HG03280 (cell line): ENCODE data around the gene ATP1A3.

ENCODE experiments used
- ATAC-seq: cut with Tn5 transposase; IDR thresholded peaks from one replicate; pipeline ENCODE4 v1.9.1; 2021; ENCODE audit warnings: mild to moderate bottlenecking, moderate library complexity; ENCODE audit not compliant: unreplicated experiment

Gene ATP1A3

DNA sequence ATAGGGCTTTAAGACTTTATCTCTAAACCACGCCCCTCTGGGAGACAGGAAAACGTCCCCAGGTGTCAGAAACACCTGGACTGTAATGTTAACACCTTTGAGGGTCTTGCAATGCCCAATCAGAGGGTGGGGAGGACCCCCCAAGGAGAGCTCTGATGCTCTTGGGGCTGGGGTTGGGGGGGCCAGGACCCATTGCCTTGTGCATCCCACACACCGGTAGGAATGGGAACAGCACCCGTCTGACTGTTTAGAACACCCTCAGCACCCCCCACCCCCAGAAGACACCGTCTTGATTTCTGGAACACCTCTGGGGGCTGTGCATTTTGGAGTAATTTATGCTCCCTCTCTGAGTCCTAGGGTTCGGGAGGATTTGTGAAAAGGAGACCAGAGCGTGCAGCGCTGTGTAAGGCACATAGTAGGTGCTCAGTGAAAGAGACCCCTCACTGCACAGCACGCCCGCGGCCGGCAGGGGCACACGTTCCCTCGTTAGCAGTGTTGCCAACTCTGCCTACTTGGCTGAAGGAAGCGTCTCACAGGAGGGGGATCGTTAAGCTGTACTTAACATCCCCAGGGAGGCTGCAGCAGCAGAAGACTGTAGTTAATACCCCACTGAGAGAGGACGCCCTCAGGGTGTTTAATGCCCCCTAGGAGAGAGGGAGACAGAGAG, 63.0 kb downstream of the ATP1A3 start:
- ATAC-seq: no peak

DNA sequence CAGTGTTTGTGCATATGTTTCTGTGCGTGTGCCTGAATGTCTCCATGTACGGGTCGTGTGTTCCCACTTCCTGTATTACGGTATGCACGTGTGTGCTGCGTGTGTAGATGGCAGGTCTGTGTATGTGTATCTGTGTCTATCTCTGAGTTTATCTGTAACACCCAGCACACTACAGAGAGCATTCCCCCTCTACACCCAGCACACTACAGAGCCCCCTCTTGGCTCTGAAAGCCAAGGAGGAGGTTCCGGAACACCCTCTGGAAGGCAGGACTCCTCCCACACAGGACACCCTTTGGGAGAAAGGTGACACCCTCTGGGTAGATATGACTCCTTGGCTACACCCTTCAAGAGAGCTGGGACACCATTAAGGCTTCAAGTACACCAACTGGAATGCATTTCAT, 63.7 kb downstream of the ATP1A3 start:
- ATAC-seq: no peak

DNA sequence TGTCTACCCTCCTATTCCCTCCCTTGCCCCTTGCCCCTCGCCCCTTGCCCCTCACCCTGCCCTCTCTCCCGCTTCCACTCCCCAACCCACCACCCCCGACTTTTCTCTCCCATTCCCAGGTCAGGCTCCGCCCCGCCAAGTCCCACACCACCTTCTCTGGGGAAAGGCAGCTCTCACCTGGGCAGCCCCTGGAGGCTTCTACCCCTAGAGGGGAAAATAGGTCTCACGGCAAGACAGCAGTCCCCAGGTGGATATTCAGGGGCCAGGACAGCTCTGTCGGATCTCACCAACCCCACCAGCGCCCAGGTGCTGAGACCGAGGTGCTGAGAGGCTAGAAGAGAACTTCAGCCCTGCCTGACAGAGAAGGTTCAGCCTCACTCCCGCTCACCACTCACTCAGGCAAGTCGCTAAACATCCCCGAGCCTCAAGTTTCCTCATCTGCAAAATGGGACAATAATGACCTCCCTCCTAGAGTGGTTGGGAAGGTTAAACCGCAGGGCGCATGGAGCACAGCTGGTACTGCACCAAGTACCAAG, 64.4 kb downstream of the ATP1A3 start:
- ATAC-seq: no peak

DNA sequence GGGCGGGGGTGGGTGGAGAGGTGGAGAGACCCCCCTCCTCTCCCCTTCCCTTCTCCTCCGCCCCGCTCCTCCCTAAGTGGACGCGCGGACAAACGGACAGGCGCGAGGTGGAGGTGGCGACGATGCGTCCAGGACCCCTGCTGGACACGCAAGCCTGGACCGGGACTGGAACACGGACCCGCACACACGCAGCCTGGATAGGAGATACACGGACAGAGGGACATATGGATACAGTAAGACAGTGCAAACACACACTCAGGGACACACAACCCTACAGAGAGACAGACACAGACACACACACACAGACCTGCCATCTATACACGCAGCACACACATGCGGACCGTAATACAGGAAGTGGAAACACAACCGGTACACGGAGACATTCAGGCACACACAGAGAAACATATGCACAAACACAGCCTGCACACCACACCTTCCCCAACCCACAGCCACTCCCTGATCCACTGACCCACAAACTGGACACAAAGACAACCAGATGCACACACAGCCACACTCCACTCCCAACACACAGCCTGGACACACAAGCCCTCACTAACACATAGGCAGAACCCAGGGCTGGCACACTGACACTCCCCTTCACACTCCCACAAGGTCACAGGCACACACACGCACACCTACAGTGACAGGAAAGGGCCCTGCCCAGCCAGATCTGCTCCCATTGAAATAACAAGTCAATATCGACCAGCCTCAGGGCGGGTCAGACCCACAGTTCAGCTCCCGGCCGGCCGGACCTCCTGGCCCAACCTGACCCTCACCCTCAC, 65.1 kb downstream of the ATP1A3 start:
- ATAC-seq: no peak

DNA sequence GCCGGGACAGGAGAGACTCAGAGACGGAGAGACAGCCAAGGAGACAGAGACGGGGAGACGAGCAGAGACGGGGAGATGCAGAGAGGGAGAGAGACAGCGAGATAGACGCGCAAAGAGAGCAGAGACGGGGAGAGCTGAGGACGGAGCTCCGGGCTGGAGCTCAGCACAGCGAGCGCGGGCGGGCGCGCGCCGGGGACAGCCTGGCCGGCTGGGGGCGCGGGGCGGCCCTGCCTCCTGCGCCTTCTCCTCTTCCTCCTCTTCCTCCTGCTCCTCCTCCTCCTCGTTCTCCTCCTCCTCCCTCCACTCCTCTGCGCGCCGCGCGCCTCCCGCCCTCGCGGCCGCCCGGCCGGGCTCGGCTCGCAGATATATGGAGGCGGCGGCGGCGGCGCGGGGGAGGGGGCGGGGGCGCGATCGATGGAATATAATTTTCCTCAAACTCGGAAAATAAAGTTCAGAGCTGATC, 65.8 kb downstream of the ATP1A3 start, which contains the start of gene ERFL:
Gene ERFL (minus strand): TSS at position 229 of the 463 bp plus-strand sequence. CDS start 15,530 bp downstream, outside the sequence.
- ATAC-seq: no peak

DNA sequence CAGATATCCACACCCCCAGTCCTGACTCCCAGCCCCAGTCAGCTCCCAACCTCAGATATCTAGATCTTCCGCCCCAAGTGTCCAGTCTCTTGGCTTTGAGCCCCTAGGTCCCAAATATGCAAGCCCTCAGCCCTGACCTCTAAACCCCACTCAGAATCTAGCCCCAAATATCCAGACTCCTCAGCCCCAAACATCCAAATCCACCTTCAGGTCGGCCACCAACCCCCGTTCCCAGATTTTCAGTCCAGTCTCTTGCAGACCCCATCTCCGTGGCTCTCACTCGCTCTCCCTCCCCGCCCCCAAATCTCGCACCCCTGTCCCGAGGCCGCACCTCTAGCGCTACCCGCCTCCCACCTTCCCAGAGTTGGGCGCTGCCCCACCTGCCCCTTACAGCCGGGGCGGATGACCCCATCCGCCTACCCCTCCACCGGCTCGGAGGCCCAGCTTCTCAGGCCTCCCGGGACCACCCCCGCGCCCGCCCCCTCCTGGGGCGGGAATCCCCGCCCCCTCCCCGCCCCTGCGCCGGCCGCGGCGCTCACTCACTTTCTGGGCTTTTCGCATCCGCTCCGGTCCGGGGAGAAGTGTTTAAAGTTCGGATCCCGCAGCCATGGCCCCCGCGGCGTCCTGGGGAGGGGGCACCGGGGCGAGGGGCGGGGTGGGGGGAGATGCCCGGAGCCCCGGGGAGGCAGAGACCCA, 66.4 kb downstream of the ATP1A3 start:
- ATAC-seq: no peak

DNA sequence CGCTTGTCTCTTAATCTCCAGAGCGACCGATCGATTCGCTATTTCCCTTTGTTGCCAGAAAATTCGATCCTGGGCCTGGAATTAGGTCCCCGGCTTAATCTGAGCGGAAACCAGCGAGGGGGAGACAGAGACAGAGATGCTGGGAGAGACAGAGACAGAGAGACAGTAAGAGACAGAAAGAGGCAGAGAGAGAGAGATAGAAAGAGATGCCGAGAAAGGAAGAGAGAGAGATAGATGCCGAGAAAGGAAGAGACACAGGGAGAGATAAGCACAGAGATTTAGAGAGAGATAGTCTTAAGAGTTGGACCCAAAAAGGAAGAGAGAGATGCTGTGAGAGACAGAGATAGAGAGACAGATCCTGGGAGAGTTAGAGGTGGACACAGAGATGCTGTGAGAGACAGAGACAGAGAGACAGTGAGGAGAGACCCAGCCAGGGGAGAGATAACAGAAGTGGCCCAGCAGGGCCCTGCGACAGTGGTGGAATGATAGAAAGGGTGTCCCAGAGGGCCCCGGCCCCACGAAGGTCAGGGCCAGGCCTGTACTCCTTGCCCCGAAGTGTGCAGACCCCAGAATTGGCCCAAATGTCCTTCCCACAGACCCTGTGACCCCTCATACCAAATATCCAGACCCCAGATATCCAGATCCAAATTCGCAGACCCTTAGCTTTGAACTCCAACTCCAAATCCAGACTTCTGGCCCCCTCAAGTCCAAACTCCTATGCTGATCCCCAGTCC, 67.1 kb downstream of the ATP1A3 start:
- ATAC-seq: no peak

DNA sequence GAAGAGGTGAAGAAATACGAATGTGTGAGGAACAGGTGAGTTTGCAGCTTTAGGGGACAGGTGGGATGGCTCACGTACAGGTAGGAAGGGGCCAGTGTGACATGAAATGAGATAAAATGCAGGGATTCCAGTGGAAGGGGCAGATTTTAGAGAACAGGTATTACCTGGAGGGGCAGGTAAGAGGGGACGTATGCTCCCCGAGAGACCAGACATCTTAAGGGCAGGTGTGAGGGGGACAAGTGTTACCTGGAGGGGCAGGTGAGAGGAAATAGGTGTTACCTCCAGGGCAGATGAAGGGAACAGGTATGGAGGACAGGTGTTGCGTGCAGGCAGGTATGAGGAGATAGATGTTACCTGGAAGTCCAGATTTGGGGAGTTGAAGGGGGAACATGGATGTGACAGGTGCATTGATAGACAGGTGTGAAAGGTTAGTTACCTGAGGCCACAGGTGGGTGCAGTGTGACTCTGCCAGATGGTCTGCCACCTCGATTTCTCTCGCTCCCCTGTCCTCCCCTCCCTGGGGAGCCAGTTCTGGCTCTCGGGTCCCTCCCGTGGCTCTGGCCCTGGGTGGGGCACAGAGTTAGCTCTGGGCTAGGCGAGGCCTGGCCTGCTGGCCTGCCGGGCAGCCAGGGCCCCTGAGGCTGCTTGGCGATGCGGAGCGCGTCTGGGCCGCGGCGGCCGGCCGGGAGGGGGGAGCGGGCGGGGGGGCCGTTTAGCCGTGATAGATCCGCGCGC, 67.8 kb downstream of the ATP1A3 start:
- ATAC-seq: no peak

DNA sequence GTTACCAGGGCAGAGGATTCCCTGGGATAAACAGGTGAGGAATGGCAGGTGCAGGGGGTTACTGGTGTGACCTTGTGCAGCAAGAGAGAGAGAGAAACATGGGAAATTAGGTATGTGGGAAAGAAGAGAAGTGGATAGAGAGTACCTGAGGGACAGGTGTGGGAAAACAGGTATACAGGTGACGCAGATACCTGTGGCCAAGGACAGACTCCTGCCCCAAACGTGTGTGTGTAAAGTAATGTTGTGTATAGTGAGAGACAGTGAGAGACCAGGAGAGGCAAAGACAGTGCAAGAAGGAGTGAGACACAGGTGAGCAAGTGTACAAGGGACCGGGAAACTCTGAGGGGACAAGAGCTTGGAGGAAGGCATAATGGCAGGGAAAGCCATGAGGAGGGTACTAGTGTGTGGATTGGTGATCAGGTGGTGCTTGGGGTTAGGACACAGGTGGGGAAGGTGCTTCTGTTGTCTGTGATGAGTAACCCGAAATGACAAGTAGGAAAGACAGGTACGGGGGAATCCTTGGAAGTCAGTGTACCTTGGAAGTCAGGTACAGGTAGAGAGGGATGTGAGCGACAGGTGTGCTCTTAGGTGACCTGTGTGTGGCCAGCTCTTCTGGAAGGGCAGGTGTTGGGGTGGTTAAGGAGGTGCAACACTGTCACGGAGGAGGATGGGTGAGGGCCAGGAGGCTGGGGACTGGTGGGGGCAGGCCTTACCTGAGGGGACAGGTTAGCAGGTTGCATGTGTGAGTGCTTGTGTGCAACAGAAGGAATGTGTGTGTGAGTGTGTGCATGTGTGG, 68.6 kb downstream of the ATP1A3 start:
- no peak for ATAC-seq

DNA sequence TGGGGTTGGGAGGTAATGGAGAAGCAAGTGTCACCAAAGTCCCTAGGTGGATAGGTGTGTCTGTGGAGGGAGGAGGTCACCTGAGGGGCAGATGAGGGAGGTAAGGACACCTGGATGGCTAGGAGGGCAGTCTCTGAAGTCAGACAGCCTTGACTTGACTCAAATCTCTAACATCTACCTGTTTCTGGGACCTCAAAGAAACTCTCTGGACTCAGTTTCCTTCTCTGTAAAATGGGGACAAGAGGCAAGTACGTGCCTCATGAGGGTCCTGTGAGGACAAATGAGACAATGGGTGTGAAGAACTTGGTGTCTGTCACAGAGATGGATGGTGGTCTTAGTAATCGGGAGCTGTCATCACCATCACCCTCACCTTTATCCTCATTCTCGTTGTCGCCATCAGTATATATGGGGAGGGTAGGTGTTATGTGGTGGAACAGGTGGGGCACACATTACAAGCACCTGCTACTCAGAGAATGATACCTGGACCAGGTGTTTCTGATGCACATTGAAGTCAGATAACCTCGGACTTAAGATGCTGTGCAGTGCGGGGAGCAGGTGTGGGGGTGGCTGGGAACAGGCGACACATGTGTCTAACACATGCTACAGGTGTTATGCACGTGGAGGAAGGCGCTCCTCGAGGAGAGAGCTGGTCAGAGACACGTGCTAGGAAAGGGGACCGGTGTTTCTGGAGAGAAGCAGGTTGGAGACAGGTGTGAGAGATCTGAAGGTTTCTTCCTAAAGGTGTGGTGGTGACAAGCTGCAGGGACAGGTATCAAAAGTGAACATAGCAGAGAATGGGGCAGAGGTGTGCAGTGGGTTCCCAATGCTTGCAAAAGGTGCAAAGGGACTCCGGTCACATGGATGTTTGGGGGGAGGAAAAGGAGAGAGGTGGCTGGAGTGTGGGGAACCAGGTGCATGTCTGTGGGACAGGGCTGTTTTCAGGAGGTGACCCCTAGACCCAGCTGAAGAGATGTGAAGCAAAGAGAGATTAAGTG, 69.6 kb downstream of the ATP1A3 start:
- ATAC-seq: no peak

DNA sequence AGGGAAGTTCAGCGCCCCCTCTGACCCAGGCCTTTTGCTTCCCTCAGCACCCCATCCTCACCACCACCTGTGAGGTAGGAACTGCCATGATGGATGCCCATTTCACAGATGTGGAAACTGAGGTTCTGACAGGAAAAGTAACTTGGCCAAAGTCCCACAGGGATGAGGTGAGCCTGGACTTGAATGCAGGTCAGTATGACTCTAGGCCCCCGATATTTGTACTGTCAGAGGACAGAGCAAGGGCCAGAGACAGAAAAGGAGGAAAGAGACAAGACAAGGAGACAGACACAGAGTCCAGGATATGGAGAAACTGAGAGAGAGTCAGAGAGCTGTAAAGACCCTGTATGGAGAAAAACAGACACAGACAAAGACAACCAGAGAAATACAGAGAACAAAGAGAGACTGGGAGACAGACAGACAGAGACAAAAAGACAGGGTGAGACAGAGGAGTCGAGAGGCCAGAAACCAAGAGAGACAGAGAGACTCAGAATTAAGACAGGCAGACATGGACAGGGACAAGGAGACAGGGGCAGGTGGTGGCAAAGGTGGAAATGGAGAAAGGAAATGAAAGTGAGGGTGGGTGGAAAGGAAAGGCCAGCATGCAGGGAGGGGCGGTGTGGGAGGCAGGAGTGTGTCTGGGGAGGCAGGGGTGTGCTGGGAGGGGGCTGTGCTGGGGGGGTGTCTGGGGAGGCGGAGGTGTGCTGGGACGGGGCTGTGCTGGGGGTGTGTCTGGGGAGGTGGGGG, 70.8 kb downstream of the ATP1A3 start:
- no peak for ATAC-seq

DNA sequence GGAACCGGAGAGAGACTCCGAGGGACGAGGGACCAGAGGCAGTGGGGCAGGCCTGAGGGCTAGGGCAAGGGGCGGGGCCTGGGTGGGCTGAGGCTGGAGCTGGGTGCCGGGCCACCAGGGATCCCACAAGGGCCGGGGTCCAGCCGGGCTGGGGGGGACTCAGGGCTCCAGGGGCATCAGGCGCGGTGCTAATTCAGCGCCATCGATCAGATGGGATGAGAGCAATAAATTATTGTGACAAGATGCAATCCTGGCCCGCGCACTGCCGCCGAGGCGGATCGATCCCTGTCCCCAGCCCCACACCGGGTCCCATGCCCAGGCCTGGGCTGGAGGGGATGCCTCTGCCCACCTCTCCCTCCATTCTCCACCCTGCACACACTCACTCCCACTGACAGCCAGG, 71.4 kb downstream of the ATP1A3 start:
- no peak for ATAC-seq

DNA sequence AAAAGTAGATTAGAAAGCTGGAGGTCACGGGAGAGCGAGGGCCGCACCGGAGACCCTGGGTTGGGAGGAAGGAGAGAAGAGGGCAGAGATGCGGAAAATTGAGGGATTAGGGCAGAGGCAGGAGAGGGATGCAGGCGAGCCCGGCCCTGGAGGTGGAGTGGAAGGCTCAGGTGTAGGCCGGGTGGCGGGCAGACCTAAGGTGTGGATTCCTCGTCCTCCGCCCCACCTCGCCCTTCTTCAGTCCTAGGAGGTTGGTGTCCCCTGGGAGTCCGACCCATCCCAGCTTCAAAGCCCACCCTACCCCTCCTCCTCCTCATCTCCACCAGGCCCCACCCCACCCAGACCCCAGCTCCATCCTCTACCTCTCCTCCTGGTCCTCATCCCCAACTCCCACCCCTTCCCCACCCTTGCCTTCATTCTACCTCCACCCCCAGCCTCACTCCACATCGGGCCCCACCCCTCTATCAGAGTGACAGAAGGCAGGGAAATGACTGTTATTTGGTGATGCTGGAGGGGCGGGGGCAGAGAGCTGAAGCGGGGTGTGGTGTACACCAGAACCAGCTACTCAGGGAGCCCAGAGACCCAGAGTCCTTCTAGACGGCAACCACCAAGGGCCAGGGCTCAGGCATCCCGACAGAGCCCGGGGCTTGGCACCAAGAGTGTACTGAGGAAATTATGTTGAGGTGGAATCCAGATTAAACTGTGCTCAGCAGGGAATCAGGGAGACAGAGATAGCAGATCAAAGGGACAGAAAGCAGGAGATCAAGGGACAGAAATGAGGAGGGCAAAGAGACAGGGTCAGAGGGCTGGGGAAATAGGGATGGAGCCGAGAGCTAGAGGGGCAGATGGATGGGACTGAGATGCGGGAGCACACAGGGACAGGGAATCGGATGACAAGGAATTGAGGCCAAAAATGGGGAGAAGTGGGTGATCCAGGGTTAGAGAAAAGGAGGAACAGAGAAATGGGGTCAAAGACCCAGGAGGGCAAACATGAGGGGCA, 72.2 kb downstream of the ATP1A3 start:
- no peak for ATAC-seq

DNA sequence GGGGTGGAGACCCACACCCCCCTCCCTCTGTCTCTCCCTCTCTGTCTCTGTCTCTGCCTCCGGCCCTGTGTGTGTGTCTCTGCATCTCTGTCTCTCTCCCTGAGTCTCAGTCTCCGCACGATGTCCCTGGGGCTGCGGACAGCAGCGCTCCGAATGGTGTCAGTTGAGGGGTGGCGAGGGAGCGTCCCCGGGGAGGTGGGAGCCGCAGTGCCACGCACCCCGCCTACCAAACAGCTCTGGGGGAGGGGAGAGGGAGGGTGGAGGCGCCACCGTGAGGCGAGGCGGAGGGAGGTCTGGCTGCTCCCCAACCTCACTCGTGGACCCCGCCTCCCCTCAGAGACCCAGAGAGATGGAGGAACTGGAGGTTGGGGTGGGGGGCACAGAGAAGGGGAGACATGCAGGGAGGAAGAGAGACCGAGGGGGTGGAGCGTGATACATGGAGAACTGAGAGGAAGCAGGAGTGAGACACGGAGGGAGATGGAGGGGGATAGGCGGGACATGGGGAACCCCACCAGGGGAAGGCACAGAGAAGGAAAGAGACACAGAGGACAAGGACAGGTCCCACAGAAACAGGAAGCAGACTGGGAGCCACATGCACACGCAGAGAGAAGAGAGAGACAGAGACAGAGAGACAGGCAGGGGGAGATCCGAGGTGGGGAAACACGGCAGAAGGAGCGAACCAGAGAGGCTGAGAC, 73.0 kb downstream of the ATP1A3 start:
- no peak for ATAC-seq

DNA sequence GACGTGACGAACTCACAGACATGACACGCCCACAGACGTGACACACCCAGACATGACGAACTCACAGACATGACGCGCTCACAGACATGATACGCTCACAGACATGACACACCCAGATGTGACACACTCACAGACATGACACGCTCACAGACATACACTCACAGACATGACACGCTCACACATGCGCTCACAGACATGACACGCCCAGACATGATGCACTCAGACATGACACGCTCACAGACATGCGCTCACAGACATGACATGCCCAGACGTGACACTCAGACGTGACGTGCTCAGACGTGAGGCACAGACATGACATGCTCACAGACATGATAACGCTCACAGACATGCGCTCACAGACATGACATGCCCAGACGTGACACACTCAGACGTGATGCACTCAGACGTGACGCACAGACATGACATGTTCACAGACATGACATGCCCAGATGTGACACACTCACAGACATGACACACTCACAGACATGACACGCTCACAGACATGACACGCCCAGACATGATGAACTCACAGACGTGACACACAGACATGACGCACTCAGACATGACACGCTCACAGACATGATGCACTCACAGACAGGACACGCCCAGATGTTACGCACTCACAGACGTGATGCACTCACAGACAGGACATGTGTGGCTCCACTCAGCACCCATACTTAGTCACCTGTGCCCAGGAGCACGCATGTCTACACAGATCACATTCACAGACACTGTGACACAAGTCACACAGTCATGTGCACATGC, 73.9 kb downstream of the ATP1A3 start:
- no peak for ATAC-seq
